Measurements from ENCODE around the gene CEP83.

DNA sequence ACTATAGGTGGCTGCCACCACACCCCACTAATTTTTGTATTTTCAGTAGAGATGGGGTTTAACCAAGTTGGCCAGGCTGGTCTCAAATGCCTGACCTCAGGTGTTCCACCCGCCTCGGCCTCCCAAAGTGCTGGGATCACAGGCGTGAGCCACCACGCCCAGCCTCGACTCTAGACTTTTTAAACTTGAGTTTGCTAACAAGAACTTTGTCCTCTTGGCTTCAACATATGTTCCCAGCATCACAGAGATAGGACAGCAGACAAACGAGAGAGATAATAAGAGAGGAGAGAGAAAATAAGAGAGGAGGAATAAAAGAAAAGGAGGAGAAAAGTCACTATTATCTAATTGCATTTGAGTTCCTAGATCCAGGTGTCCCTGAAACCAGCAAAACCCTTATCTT, 119.1 kb downstream of the CEP83 start:
- TF ChIP-seq MXI1 (conservative IDR thresholded peaks at IDR 0.05; ENCODE audit: poor library complexity, severe bottlenecking), result no peak
- TF ChIP-seq, protein P1, sequence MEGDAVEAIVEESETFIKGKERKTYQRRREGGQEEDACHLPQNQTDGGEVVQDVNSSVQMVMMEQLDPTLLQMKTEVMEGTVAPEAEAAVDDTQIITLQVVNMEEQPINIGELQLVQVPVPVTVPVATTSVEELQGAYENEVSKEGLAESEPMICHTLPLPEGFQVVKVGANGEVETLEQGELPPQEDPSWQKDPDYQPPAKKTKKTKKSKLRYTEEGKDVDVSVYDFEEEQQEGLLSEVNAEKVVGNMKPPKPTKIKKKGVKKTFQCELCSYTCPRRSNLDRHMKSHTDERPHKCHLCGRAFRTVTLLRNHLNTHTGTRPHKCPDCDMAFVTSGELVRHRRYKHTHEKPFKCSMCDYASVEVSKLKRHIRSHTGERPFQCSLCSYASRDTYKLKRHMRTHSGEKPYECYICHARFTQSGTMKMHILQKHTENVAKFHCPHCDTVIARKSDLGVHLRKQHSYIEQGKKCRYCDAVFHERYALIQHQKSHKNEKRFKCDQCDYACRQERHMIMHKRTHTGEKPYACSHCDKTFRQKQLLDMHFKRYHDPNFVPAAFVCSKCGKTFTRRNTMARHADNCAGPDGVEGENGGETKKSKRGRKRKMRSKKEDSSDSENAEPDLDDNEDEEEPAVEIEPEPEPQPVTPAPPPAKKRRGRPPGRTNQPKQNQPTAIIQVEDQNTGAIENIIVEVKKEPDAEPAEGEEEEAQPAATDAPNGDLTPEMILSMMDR (IDR thresholded peaks at IDR 0.05; ENCODE audit: poor library complexity, severe bottlenecking), result no peak
- TF ChIP-seq EZH2 (IDR thresholded peaks at IDR 0.05; ENCODE audit: borderline replicate concordance, insufficient read depth, low read length, poor library complexity, severe bottlenecking), result no peak
- no peak for TF ChIP-seq POLR2AphosphoS5 (IDR thresholded peaks at IDR 0.05)
- TF ChIP-seq EP300 (conservative IDR thresholded peaks at IDR 0.05; ENCODE audit: poor library complexity, severe bottlenecking), result no peak
- no peak for TF ChIP-seq SMC3 (conservative IDR thresholded peaks at IDR 0.05; ENCODE audit: poor library complexity)

Data from neural cell (in vitro differentiated cells).